ENCODE data around the gene NOS1AP. TPM values are rescaled to one million over a fixed set of nuclear protein-coding genes. Genes with fewer than 3 reads are reported as not detected.

The NOS1AP gene
- total and polyA plus RNA-seq, 2 experiments from 2014 or later = 5.8 to 6.6 TPM

DNA sequence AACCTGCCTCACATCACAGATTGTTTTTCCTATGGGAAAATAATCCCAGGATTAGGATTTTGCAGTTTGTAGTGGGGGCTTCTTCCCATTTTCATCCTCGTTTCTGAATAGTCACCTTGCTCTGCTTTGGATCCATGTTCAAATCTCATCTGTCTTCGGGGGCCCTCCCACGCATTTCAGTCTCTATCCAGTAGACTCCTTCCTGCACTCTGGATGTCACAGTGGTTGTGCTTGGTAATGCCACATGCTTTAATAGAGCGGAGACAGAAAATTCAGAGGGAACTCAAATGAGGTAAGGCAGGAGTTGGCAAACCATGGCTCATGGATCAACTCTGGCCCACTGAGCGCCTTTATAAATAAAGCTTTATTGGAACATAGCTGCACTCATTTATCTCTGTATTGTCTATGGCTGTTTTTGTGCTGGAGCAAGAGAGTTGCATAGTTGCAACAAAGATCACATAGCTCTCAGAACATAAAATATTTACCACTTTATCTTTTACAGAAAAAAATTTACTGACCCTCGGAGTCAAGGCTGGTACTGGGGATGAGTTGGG is 206.2 kb downstream of the NOS1AP start (continued):
- TF ChIP-seq, protein P1, sequence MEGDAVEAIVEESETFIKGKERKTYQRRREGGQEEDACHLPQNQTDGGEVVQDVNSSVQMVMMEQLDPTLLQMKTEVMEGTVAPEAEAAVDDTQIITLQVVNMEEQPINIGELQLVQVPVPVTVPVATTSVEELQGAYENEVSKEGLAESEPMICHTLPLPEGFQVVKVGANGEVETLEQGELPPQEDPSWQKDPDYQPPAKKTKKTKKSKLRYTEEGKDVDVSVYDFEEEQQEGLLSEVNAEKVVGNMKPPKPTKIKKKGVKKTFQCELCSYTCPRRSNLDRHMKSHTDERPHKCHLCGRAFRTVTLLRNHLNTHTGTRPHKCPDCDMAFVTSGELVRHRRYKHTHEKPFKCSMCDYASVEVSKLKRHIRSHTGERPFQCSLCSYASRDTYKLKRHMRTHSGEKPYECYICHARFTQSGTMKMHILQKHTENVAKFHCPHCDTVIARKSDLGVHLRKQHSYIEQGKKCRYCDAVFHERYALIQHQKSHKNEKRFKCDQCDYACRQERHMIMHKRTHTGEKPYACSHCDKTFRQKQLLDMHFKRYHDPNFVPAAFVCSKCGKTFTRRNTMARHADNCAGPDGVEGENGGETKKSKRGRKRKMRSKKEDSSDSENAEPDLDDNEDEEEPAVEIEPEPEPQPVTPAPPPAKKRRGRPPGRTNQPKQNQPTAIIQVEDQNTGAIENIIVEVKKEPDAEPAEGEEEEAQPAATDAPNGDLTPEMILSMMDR (conservative IDR thresholded peaks at IDR 0.05; ENCODE audit: low read depth in 2 of 2) = no peak
- TF ChIP-seq POLR2AphosphoS5 (IDR thresholded peaks at IDR 0.05; ENCODE audit: low read depth) (no peak), STAT1 (IDR thresholded peaks at IDR 0.05; ENCODE audit: unreplicated experiment) (no peak), NANOG (IDR thresholded peaks at IDR 0.05; ENCODE audit: borderline replicate concordance) (no peak), JUNB (IDR thresholded peaks at IDR 0.05; ENCODE audit: unreplicated experiment) (no peak), EZH2phosphoT487 (IDR thresholded peaks at IDR 0.05; ENCODE audit: unreplicated experiment) (no peak)
- TF ChIP-seq, protein P2, sequence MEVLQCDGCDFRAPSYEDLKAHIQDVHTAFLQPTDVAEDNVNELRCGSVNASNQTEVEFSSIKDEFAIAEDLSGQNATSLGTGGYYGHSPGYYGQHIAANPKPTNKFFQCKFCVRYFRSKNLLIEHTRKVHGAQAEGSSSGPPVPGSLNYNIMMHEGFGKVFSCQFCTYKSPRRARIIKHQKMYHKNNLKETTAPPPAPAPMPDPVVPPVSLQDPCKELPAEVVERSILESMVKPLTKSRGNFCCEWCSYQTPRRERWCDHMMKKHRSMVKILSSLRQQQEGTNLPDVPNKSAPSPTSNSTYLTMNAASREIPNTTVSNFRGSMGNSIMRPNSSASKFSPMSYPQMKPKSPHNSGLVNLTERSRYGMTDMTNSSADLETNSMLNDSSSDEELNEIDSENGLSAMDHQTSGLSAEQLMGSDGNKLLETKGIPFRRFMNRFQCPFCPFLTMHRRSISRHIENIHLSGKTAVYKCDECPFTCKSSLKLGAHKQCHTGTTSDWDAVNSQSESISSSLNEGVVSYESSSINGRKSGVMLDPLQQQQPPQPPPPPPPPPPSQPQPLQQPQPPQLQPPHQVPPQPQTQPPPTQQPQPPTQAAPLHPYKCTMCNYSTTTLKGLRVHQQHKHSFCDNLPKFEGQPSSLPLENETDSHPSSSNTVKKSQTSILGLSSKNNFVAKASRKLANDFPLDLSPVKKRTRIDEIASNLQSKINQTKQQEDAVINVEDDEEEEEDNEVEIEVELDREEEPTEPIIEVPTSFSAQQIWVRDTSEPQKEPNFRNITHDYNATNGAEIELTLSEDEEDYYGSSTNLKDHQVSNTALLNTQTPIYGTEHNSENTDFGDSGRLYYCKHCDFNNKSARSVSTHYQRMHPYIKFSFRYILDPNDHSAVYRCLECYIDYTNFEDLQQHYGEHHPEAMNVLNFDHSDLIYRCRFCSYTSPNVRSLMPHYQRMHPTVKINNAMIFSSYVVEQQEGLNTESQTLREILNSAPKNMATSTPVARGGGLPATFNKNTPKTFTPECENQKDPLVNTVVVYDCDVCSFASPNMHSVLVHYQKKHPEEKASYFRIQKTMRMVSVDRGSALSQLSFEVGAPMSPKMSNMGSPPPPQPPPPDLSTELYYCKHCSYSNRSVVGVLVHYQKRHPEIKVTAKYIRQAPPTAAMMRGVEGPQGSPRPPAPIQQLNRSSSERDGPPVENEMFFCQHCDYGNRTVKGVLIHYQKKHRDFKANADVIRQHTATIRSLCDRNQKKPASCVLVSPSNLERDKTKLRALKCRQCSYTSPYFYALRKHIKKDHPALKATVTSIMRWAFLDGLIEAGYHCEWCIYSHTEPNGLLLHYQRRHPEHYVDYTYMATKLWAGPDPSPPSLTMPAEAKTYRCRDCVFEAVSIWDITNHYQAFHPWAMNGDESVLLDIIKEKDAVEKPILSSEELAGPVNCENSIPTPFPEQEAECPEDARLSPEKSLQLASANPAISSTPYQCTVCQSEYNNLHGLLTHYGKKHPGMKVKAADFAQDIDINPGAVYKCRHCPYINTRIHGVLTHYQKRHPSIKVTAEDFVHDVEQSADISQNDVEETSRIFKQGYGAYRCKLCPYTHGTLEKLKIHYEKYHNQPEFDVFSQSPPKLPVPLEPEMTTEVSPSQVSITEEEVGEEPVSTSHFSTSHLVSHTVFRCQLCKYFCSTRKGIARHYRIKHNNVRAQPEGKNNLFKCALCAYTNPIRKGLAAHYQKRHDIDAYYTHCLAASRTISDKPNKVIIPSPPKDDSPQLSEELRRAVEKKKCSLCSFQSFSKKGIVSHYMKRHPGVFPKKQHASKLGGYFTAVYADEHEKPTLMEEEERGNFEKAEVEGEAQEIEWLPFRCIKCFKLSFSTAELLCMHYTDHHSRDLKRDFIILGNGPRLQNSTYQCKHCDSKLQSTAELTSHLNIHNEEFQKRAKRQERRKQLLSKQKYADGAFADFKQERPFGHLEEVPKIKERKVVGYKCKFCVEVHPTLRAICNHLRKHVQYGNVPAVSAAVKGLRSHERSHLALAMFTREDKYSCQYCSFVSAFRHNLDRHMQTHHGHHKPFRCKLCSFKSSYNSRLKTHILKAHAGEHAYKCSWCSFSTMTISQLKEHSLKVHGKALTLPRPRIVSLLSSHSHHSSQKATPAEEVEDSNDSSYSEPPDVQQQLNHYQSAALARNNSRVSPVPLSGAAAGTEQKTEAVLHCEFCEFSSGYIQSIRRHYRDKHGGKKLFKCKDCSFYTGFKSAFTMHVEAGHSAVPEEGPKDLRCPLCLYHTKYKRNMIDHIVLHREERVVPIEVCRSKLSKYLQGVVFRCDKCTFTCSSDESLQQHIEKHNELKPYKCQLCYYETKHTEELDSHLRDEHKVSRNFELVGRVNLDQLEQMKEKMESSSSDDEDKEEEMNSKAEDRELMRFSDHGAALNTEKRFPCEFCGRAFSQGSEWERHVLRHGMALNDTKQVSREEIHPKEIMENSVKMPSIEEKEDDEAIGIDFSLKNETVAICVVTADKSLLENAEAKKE (CRISPR knock-in tag; IDR thresholded peaks at IDR 0.05) = no peak

DNA sequence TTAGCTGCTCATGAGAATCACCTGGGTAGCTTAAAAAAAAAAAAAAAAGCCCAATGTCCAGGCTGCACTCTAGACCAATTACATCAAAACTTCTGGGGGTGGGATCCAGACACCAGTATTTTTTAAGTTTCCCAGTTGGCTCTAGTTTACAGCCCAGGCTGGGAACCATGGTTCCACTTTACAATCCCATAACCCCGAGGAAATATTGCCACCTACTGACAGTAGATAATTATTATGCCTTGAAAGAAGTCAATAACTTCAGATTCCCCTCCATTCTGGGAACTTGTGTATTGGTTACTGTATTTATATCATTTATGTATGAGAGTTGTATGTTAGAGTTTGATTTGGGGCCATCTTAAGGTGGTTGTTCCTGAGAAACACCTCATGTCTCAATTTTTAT is 207.0 kb downstream of the NOS1AP start:
- Histone ChIP-seq H3K9me2 (ENCODE audit: insufficient read depth) (no peaks in the 10 kb centered on the region), H4K20me1 (replicated peaks; ENCODE audit: insufficient read depth) (peaks cover 10% of the 10 kb centered on the region), H3K27ac (ENCODE audit: low read depth) (no peak overlapping the region), H3K4me2 (no peak overlapping the region), H3K36me3 (ENCODE audit: insufficient read depth) (no peaks in the 10 kb centered on the region), H3K27me3 (ENCODE audit: insufficient read depth) (no peaks in the 10 kb centered on the region), H3K4me1 (ENCODE audit: insufficient read depth) (no peaks in the 10 kb centered on the region), H3K4me3 (no peak overlapping the region), H2AFZ (no peak overlapping the region), H3K79me2 (replicated peaks; ENCODE audit: insufficient read depth) (peaks cover 3% of the 10 kb centered on the region; the same call in 1 of the 2 replicates), H3F3A (replicated peaks; ENCODE audit: low read depth) (no peaks in the 10 kb centered on the region)
- DNase-seq (ENCODE audit: low spot score) (peak; percentile 51), ATAC-seq (0 out of 3 replicates have a peak, but pooled peaks have one; percentile 25)
- H3K9me3 Mint-ChIP-seq = no peaks in the 10 kb centered on the region; the same call in 2 of the 3 replicates
- H3K4me1 Mint-ChIP-seq = peaks cover 10% of the 10 kb centered on the region
- peaks cover 5% of the 10 kb centered on the region; the same call in 1 of the 3 replicates for H3K36me3 Mint-ChIP-seq (ENCODE audit: low read depth)
- TF ChIP-seq, protein P3, sequence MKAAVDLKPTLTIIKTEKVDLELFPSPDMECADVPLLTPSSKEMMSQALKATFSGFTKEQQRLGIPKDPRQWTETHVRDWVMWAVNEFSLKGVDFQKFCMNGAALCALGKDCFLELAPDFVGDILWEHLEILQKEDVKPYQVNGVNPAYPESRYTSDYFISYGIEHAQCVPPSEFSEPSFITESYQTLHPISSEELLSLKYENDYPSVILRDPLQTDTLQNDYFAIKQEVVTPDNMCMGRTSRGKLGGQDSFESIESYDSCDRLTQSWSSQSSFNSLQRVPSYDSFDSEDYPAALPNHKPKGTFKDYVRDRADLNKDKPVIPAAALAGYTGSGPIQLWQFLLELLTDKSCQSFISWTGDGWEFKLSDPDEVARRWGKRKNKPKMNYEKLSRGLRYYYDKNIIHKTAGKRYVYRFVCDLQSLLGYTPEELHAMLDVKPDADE (IDR thresholded peaks at IDR 0.05) = no peak
- TF ChIP-seq, protein P1 (conservative IDR thresholded peaks at IDR 0.05; ENCODE audit: low read depth in 2 of 2) = peak; percentile 43 to 58; a peak in 3 of 4 replicates
- H3K27me3 Mint-ChIP-seq (ENCODE audit: insufficient read depth, low read depth, poor library complexity) = no peaks in the 10 kb centered on the region
- no peak overlapping the region for H3K4me3 Mint-ChIP-seq
- no peak overlapping the region for H3K27ac Mint-ChIP-seq
